HEK293 (cell line): ENCODE data around the gene NDN.

ENCODE experiments used
- CTCF ChIA-PET: fragments of 350-600 bp; formaldehyde crosslinking; extraction: SDS; loops from one replicate; lab custom pipeline; 2021; ENCODE audit warnings: antibody characterized with exemption; lab: Yijun Ruan, JAX
- POLR2A ChIA-PET: fragments of 300-600 bp; formaldehyde crosslinking; extraction: SDS; loops from one replicate; lab custom pipeline; 2020; ENCODE audit warnings: antibody characterized with exemption, inconsistent platforms; lab: Yijun Ruan, JAX
- H3K27ac ChIP-seq: fragments of 200-500 bp; sonication (Bioruptor generic); 2 replicates; pipeline ENCODE4 v1.5.1; 2014; ENCODE audit warnings: low read depth, low read length, control low read depth, inconsistent platforms; ENCODE audit errors: extremely low read depth
- H3K36me3 ChIP-seq, 2 experiments: fragments of 200-500 bp in 1 of 2; sonication (Bioruptor generic) in 1 of 2; 1 replicate in 1 of 2; 2 replicates in 1 of 2; pipeline ENCODE4 v1.5.1; 2014 to 2017; ENCODE audit warnings: inconsistent platforms in 2 of 2, low read length in 2 of 2; ENCODE audit not compliant: control insufficient read depth in 2 of 2, insufficient read depth in 1 of 2
- H3K4me1 ChIP-seq: fragments of 200-500 bp; sonication (Bioruptor generic); 2 replicates; pipeline ENCODE4 v1.5.1; 2014; ENCODE audit warnings: mild to moderate bottlenecking, low read length, inconsistent platforms; ENCODE audit not compliant: control insufficient read depth, insufficient read depth
- H3K4me3 ChIP-seq: 2 replicates; pipeline ENCODE4 v1.5.1; 2011; ENCODE audit warnings: low read depth, mild to moderate bottlenecking, control low read depth, low read length, moderate library complexity
- H3K9me3 ChIP-seq: fragments of 200-500 bp; sonication (Bioruptor generic); 2 replicates; pipeline ENCODE4 v1.5.1; 2014; ENCODE audit warnings: low read depth, low read length, inconsistent platforms; ENCODE audit not compliant: control insufficient read depth, insufficient read depth
- FEZF1 ChIP-seq: fragments of 450-650 bp; formaldehyde crosslinking; IDR thresholded peaks from 2 replicates; pipeline ENCODE4 v1.5.1; 2016; ENCODE audit warnings: missing biosample characterization, missing genetic modification characterization
- HIC1 ChIP-seq: fragments of 450-650 bp; formaldehyde crosslinking; IDR thresholded peaks from 2 replicates; pipeline ENCODE4 v1.5.1; 2016; ENCODE audit warnings: missing biosample characterization, missing genetic modification characterization
- HOXA7 ChIP-seq: sonication (generic); formaldehyde crosslinking; IDR thresholded peaks from 2 replicates; pipeline ENCODE4 v1.8.1; 2022; ENCODE audit warnings: missing genetic modification reagents, borderline replicate concordance
- KLF10 ChIP-seq: fragments of 450-650 bp; IDR thresholded peaks from 2 replicates; pipeline ENCODE4 v1.5.1; 2018; ENCODE audit warnings: missing biosample characterization, mild to moderate bottlenecking, missing genetic modification characterization
- KLF7 ChIP-seq: fragments of 450-650 bp; formaldehyde crosslinking; IDR thresholded peaks from 2 replicates; pipeline ENCODE4 v1.5.1; 2016; ENCODE audit warnings: missing biosample characterization, missing genetic modification characterization, borderline replicate concordance
- KLF9 ChIP-seq: fragments of 450-650 bp; formaldehyde crosslinking; IDR thresholded peaks from 2 replicates; pipeline ENCODE4 v1.5.1; 2016; ENCODE audit warnings: missing biosample characterization, missing genetic modification characterization, low read depth
- SETDB1 ChIP-seq: IDR thresholded peaks from one replicate; pipeline ENCODE4 v1.6.1; 2017; ENCODE audit warnings: mild to moderate bottlenecking, low read length, moderate library complexity, mixed read lengths; ENCODE audit not compliant: insufficient read length
- ZBTB26 ChIP-seq: fragments of 450-650 bp; formaldehyde crosslinking; optimal IDR thresholded peaks from 2 replicates; pipeline ENCODE3; 2016; ENCODE audit warnings: missing biosample characterization, mild to moderate bottlenecking, missing genetic modification characterization
- ZNF114 ChIP-seq: fragments of 450-650 bp; formaldehyde crosslinking; IDR thresholded peaks from 2 replicates; pipeline ENCODE4 v1.5.0; 2017; ENCODE audit warnings: missing biosample characterization, missing genetic modification characterization
- ZNF19 ChIP-seq: fragments of 450-650 bp; formaldehyde crosslinking; IDR thresholded peaks from 2 replicates; pipeline ENCODE4; 2016; ENCODE audit warnings: missing biosample characterization, missing genetic modification characterization, low read depth
- ZNF2 ChIP-seq: fragments of 450-650 bp; formaldehyde crosslinking; IDR thresholded peaks from 2 replicates; pipeline ENCODE4 v1.5.1; 2016; ENCODE audit warnings: missing biosample characterization, missing genetic modification characterization
- ZNF202 ChIP-seq: fragments of 450-650 bp; formaldehyde crosslinking; IDR thresholded peaks from 2 replicates; pipeline ENCODE4 v1.5.1; 2016; ENCODE audit warnings: missing biosample characterization, missing genetic modification characterization, borderline replicate concordance
- ZNF211 ChIP-seq: fragments of 450-650 bp; formaldehyde crosslinking; IDR thresholded peaks from 2 replicates; pipeline ENCODE4 v1.5.1; 2016; ENCODE audit warnings: low read depth, missing biosample characterization, missing genetic modification characterization
- ZNF23 ChIP-seq: fragments of 450-650 bp; formaldehyde crosslinking; IDR thresholded peaks from 2 replicates; pipeline ENCODE4 v1.5.1; 2016; ENCODE audit warnings: missing biosample characterization, missing genetic modification characterization, borderline replicate concordance
- ZNF248 ChIP-seq: fragments of 450-650 bp; formaldehyde crosslinking; IDR thresholded peaks from 2 replicates; pipeline ENCODE4 v1.5.1; 2017; ENCODE audit warnings: missing biosample characterization, missing genetic modification characterization
- ZNF394 ChIP-seq: fragments of 450-650 bp; formaldehyde crosslinking; IDR thresholded peaks from 2 replicates; pipeline ENCODE4 v1.5.1; 2016; ENCODE audit warnings: missing biosample characterization, missing genetic modification characterization, mild to moderate bottlenecking, moderate library complexity, borderline replicate concordance
- ZNF549 ChIP-seq: fragments of 450-650 bp; IDR thresholded peaks from 2 replicates; pipeline ENCODE4 v1.5.1; 2018; ENCODE audit warnings: missing biosample characterization, missing genetic modification characterization, mild to moderate bottlenecking, inconsistent platforms, moderate library complexity
- ZNF571 ChIP-seq: fragments of 450-650 bp; formaldehyde crosslinking; IDR thresholded peaks from 2 replicates; pipeline ENCODE4 v1.5.0; 2017; ENCODE audit warnings: missing biosample characterization, missing genetic modification characterization
- ZNF701 ChIP-seq: fragments of 450-650 bp; formaldehyde crosslinking; IDR thresholded peaks from 2 replicates; pipeline ENCODE4 v1.5.1; 2016; ENCODE audit warnings: missing biosample characterization, missing genetic modification characterization
- ZNF707 ChIP-seq: fragments of 450-650 bp; formaldehyde crosslinking; IDR thresholded peaks from 2 replicates; pipeline ENCODE4 v1.5.1; 2016; ENCODE audit warnings: missing biosample characterization, missing genetic modification characterization
- ZNF76 ChIP-seq: fragments of 450-650 bp; formaldehyde crosslinking; IDR thresholded peaks from 2 replicates; pipeline ENCODE4; 2016; ENCODE audit warnings: low read depth, missing biosample characterization, missing genetic modification characterization, borderline replicate concordance
- ZSCAN30 ChIP-seq: fragments of 450-650 bp; IDR thresholded peaks from 2 replicates; pipeline ENCODE4 v1.5.1; 2018; ENCODE audit warnings: missing biosample characterization, mild to moderate bottlenecking, missing genetic modification characterization, moderate library complexity
- TF ChIP-seq, protein P1 (sequence below): fragments of 450-650 bp; IDR thresholded peaks from 2 replicates; pipeline ENCODE4 v1.5.1; 2018; ENCODE audit warnings: missing biosample characterization, mild to moderate bottlenecking, missing genetic modification characterization
- TF ChIP-seq, protein P2 (sequence below): fragments of 450-650 bp; formaldehyde crosslinking; IDR thresholded peaks from 2 replicates; pipeline ENCODE4 v1.5.1; 2016; ENCODE audit warnings: missing biosample characterization, missing genetic modification characterization

NDN gene

GRCh38 chr15:23646165-23647000, 40.7 kb downstream of the NDN start:
- TF ChIP-seq ZNF707 (tag by site-specific recombination) (no peak), ZNF76 (tag by site-specific recombination) (no peak), FEZF1 (tag by site-specific recombination) (no peak), ZNF2 (no peak), ZNF19 (tag by site-specific recombination) (no peak), ZNF23 (tag by site-specific recombination) (no peak), KLF10 (no peak), ZBTB26 (tag by site-specific recombination) (no peak), ZNF248 (no peak), ZNF114 (tag by site-specific recombination) (no peak)
- Histone ChIP-seq H3K4me1 (no peaks in the 10 kb centered on the region), H3K27ac (no peak overlapping the region), H3K36me3 (no peaks in the 10 kb centered on the region), H3K9me3 (no peaks in the 10 kb centered on the region), H3K4me3 (no peak overlapping the region)
- ChIA-PET CTCF (no interaction called here), POLR2A (no interaction called here)

- H3K9me3 ChIP-seq: no peaks in the 10 kb centered on the region
- H3K36me3 ChIP-seq: no peaks in the 10 kb centered on the region
- POLR2A ChIA-PET: no interaction called here
- CTCF ChIA-PET: no interaction called here
- no peak overlapping the region for H3K4me3 ChIP-seq
- no peak overlapping the region for H3K27ac ChIP-seq
- H3K4me1 ChIP-seq: no peaks in the 10 kb centered on the region
- TF ChIP-seq SETDB1: no peak
- no peak for TF ChIP-seq ZNF571 (tag by site-specific recombination)
- TF ChIP-seq ZNF394: no peak
- no peak for TF ChIP-seq ZNF549 (tag by site-specific recombination)
- no peak for TF ChIP-seq KLF7 (tag by site-specific recombination)
- no peak for TF ChIP-seq ZSCAN30 (tag by site-specific recombination)
- TF ChIP-seq, protein P1, sequence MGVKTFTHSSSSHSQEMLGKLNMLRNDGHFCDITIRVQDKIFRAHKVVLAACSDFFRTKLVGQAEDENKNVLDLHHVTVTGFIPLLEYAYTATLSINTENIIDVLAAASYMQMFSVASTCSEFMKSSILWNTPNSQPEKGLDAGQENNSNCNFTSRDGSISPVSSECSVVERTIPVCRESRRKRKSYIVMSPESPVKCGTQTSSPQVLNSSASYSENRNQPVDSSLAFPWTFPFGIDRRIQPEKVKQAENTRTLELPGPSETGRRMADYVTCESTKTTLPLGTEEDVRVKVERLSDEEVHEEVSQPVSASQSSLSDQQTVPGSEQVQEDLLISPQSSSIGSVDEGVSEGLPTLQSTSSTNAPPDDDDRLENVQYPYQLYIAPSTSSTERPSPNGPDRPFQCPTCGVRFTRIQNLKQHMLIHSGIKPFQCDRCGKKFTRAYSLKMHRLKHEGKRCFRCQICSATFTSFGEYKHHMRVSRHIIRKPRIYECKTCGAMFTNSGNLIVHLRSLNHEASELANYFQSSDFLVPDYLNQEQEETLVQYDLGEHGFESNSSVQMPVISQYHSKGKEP (tag by site-specific recombination): no peak
- TF ChIP-seq ZNF211: no peak
- no peak for TF ChIP-seq HIC1 (tag by site-specific recombination)
- no peak for TF ChIP-seq ZNF202
- TF ChIP-seq, protein P2, sequence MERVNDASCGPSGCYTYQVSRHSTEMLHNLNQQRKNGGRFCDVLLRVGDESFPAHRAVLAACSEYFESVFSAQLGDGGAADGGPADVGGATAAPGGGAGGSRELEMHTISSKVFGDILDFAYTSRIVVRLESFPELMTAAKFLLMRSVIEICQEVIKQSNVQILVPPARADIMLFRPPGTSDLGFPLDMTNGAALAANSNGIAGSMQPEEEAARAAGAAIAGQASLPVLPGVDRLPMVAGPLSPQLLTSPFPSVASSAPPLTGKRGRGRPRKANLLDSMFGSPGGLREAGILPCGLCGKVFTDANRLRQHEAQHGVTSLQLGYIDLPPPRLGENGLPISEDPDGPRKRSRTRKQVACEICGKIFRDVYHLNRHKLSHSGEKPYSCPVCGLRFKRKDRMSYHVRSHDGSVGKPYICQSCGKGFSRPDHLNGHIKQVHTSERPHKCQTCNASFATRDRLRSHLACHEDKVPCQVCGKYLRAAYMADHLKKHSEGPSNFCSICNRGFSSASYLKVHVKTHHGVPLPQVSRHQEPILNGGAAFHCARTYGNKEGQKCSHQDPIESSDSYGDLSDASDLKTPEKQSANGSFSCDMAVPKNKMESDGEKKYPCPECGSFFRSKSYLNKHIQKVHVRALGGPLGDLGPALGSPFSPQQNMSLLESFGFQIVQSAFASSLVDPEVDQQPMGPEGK (tag by site-specific recombination): no peak
- no peak for TF ChIP-seq HOXA7 (CRISPR knock-in tag)
- TF ChIP-seq KLF9: no peak
- TF ChIP-seq ZNF701 (tag by site-specific recombination): no peak
These were observed 41.5 kb downstream of the NDN start for GRCh38 chr15:23645371-23646164.
